DMS 273 (cell line): ENCODE results near the gene GPX5.
"Not testable (repeated sequence)": the region's sequence is repeated elsewhere in the genome, so short reads cannot be mapped to it uniquely, and the experiment has no call there.

Experiments
- DNase-seq: peaks from one replicate; lab custom pipeline; 2025; ENCODE audit not compliant: unreplicated experiment; lab: John Stamatoyannopoulos, UW

Gene GPX5

DNA sequence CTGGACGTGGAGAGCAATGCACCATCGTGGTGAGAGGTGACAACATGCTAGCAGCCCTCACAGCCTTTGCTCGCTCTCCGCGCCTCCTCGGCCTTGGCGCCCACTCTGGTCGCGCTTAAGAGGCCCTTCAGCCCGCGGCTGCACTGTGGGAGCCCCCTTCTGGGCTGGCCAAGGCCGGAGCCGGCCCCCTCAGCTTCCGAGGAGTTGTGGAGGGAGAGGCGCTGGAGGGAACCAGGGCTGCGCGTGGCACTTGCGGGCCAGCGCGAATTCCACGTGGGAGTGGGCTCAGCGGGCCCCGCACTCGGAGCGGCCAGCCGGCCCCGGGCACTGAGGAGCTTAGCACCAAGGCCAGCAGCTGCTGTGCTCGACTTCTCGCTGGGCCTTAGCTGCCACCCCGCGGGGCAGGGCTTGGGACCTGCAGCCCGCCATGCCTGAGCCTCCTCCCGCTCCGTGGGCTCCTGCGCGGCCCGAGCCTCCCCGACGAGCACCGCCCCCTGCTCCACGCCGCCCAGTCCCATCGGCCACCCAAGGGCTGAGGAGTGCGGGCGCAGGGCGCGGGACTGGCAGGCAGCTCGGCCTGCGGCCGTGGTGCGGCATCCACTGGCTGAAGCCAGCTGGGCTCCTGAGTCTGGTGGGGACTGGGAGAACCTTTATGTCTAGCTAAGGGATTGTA lies 13.9 kb upstream of the GPX5 start:
- DNase-seq: no peak

DNA sequence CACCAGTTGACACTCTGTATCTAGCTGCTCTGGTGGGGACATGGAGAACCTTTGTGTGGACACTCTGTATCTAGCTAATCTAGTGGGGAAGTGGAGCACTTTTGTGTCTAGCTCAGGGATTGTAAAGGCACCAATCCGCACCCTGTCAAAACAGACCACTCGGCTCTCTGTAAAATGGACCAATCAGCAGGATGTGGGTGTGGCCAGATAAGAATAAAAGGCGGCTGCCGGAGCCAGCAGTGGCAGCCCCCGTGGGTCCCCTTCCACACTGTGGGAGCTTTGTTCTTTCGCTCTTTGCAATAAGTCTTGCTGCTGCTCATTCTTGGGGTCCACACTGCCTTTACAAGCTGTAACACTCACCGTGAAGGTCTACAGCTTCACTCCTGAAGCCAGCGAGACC lies 13.3 kb upstream of the GPX5 start:
- DNase-seq: not testable (repeated sequence)

DNA sequence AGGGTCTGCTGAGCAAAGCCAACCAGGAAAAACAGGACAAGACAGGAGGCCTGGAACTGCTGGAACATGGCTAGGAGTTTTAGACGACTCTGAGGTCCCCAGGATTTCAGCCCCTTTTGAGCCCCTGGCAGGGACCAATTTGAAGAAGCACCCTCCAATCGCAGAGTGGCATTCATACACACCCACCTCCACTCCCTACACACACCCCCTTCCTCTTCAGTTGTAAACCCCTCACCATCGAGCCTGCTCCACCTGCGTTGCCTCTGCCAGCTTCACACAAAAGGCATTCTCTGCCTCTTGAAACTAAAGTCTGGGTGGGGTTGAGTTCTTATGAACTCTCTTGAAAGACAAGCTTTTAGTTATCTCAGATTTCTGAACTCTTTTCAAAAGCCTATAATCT lies 10.0 kb upstream of the GPX5 start, which contains the start of gene GPX6:
Gene GPX6, minus strand, starts transcription at position 118 of the 400 bp plus-strand sequence. Its CDS starts 50 bp downstream, at position 68.
- DNase-seq: no peak

DNA sequence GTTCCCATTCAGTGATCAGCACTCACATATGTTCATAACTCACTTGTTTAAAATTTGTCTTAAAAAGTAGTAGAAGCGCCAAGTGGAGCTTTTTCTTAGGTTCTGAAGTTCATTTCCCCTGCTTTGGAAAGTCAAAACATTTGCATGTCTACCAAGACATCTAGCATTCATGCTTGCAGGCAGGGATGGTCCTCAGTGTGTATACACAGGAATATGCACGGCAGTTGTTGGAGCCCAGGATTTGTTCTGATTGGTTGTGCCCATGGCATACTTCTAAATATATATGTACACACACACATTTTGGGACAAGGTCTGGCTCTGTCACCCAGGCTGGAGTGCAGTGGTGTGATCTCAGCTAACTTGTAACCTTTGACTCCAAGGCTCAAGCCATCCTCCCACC lies 7.7 kb upstream of the GPX5 start:
- no peak for DNase-seq

DNA sequence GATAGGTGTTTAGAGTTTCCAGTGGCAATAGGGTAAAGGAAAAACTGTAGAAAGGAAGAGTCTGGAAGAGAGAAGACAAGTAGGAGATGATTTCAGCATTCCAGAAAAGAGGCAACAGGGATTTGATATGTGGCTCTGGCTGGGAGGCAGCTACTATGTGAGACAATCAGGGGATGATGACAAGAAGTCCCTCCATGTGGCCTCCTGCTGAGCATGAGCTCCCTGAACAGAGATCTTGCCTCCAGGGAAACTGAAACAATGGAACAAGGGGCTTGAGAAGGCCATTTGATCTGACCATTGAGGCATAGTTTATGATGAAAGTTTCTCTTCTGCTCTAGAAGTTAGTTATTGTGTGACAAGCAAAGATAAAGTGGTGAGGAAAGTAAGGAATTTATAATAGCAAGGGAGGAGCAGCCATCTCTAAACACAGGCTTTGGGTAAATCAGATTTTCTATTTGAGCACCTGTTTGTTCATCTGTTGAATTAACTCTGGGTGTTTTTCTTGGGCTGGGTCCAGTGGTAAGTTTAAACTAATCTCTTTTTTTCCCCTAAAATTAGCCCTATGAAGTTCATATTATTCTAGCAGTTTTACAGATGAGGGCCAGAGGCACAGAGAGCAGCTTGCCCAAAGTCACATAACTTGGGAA lies 3.0 kb upstream of the GPX5 start:
- DNase-seq: no peak

DNA sequence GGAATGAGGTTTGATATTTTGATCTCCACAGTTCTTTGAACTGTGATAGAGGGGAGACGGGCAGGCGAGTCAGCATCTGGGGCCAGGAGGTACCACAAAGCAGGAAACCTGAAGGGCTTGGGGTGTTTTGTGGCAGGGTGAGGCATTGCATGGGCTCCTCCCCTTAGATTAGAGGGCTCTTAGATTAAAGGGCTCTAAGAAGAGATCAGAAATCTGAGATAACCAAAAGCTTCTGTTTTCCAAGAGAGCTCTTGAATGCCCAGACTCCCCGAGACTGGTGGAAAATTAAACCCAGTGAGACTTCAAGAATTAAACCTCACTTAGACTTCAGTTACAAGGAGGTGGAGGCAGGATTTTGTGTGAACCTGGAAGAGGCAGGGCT lies 2.4 kb upstream of the GPX5 start:
- peak; percentile 52 for DNase-seq

DNA sequence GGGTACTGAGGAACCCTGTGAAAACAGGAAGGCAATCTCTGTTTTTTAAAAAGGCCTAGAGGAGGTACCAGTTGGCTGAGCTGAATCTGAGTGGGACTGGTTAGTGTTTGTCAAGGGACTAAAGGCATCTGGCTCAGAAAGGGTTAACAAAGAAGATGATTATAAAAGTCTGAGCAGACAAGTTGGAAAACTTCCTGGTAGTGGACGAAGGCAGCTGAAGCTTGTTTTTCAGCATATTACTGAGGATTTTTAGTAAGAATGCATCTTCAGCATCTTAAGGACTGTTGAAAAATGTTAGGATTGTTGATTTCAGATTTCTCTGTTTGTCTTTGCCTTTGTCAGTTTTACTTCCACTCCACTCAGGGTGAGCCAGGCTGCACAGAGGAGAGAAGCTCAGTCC lies 5.1 kb downstream of the GPX5 start:
- no peak for DNase-seq

DNA sequence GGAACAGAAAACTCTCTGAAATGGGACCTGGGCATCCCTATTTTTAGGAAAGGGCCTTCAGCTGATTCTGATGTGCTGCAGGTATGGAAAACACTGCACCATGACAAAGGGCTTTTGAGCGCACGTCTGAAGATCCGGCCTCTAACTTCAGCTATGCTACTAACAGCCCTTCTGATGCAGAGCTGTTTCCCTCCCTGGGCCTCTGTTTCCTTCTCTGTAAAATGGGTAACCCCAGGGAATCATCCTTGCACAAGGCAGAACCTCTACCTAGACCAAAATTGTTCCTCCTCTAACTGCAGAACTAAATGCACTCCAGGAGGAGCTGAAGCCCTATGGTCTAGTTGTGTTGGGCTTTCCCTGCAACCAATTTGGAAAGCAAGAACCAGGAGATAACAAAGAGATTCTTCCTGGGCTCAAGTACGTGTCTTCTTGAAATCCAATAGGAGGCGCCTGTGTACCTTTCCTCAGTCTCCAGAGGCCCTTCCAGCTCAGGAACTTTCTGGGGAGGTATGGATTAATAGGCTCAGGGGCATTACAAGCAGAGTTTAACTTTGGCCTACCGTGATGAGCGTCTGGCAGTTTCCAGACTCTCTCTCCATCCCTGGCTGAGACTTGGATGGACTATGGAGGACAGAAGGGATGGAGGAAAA lies 5.9 kb downstream of the GPX5 start:
- DNase-seq: peak; percentile 15

DNA sequence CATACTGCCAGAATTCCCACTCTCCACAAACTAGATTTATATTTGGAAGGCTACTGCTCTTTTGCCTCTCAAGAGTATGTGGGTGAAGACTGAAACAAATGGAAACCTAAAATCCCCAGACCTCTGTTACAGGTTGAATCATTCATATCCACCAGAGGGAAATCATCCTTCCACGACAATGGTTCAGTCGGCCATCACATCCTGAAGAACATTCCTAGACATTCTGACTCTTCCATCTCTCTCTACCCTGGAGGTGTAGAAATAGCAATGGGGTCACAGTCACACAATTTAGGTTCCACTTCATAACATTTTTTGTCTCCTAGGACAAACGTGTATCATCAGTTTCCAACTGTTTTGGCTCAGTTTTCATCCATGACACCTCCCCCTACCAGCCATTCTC lies 8.6 kb downstream of the GPX5 start:
- no peak for DNase-seq

GRCh38 chr6:28534875-28535274 lies 9.2 kb downstream of the GPX5 start:
- no peak for DNase-seq

DNA sequence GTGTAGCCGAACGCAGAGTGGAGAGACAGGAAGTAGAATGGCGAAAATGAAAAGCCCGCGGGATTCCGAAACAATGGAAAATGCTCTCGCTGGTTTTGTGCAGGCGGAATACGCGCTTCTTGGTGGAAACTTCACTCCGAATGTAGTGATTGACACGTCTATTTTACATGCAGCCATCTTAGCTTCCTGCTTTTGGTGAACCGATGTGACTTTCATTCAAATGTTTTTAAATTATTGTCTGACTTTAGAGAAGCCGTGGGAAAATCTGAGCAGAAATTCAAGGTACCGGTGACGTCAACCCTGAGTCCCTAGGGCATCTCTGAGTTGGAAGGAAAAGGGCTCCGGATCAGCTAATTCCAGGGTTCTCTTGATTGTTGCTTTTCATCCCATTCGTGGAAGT lies 11.4 kb downstream of the GPX5 start:
- no peak for DNase-seq

GRCh38 chr6:28537509-28538140 lies 11.9 kb downstream of the GPX5 start:
- DNase-seq: peak; percentile 52

DNA sequence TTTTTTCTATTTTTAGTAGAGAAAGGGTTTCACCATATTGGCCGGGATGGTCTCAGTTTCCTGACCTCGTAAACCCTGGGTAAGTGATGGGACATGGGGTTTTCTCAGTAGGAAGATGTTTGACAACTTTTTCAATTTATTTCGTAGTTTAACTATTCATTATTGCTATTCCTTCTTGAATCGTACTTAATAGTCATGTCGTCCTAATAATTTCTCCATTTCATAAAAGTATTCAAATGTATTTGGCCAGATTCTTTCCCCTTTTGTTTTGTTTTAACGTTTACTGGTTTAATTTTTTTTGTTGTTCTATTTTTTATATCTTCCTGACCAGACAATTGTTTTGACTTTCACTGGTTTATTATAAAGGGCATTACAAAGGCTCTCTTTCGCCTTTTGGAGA lies 16.3 kb downstream of the GPX5 start:
- no peak for DNase-seq

- peak; percentile 91 for DNase-seq
These were observed 17.0 kb downstream of the GPX5 start for GRCh38 chr6:28542440-28543296.

DNA sequence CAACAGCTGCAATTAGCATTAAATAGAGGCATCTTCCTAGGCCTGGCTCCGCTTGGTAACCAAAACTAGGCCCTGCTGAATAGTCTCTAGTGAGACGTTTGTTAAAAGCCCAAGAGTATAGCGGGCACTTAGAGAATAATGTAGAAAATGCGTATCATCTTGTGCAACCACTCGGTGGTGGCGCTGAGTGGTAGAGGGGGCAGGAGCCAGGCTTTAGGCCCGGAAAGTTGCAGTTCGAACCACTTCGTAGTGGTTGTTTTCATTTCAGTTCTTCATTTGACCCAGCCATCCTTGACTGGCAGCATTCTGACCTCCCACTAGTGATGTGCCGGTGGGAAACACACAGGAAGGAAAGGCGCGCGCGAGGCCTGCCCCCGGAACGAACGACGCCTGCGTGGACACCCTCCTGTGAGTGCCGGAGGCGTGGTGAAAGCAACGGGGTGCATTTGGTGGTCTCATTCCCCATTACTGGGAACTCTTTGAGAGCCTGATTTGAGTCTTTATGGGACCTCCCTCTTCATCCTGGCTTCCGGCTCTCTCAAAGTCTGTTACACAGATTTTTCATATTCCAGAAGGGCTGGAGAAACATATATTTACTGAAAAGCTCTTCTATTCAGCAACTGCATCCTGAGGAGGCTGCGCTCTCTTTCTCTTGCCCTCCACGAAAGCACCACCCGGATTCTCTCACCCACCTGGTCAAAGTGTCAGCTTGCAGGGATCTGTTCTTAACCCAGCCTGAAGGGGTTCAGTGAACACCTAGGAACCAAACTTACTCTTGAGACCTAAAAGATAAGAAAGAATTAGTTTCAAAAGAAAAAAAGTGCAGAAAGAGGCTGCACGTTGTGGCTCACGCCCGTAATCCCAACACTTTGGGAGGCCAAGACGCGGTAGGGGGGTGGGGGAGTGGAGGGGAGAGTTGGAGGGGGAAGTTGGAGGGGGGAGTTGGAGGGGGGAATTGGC lies 18.2 kb downstream of the GPX5 start:
- no peak for DNase-seq

DNA sequence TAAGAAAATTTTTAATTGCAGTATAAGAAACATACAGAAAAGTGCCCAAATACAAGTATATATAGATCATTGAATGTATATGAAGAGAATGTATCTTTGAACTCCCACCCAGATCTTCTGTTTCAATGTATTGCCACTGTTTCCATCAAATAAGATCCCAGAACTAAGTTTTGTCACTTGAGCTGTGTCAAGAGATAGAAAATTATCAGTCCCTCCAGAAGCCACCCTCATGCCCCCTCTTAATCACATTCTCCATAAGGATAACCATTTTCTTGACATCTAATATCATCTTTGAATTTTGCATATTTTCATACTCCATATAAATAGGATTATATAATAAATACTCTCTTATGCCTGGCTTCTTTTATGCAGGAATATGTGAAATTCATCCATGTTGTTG lies 20.3 kb downstream of the GPX5 start:
- DNase-seq: no peak

DNA sequence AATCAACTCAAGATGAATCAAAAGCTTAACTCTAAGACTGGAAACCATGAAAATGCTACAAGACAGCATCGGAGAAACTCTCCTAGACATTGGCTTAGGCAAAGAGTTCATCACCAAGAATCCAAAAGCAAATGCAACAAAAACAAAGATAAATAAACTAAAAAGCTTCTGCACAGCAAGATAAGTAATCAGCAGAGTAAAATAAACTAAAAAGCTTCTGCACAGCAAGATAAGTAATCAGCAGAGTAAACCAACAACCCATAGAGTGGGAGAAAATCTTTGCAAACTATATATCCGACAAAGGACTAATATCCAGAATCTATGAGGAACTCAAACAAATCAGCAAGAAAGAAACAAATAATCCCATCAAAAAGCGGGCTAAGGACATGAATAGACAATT lies 21.3 kb downstream of the GPX5 start:
- not testable (repeated sequence) for DNase-seq

DNA sequence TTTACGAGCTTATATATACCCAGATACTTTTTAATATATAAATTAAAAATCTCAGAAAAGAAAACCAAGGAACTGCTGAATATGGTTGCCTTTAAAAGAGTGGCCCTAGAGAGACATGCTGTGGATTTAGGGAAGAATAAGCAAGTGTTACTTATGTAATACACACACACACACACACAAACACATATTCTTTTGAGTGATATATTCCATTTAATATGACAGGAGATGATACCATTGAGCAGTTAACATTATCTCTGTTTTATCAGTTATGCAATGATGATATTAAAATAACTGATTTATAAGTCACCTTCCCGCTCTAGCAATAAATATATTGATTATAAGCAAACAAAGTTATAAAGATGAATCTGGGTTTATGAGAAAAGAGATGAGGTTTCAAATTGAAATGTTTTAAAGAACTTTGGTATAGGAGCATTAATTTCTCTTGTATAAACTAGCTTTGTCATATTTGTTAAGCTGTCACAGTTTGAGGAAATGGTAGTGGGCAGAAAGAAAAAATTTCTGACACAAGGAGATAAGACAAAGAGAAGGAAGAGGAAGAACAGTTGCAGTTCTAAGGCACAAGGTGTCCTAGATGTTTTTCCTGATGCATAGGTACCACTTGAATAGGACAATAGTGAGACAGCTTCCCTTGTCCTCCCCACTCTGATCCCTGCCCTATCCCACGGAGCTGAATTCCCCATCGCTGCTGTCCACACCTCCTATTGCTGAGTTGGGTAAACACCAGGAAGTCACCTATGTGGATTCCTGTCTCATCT lies 26.4 kb downstream of the GPX5 start:
- no peak for DNase-seq

DNA sequence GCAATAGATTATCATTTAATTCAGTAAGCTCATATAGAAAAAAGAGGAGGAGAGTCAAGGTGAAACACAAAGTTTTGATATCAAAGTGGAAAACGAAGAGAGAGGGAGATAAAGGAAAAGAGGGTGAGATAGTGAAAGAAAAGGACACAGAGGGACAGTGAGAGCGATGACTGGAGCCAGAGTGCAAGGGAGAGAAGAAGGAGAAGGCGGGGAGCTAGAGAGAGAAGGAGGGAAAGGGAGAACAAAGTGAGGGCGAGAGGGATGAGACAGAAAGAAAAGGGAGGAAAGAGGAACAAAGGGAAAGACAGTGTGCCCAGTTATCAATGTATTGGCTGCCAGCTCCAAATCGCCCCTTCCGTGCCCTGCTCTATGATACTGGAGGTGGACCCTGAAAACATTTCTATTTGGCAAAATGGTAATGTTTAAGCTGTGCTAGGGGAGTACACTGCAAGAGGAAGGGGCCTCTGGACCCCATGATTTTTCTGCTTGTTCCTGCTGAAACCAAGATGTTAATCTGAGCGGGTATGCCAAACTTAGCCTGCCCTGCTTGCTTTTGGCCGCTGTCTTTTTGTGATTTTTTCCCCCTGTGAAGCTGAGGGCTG lies 27.8 kb downstream of the GPX5 start:
- DNase-seq: no peak
